ENCODE data around the gene NOSTRIN. TPM values are rescaled to one million over a fixed set of nuclear protein-coding genes. Genes with fewer than 3 reads are reported as not detected.

NOSTRIN gene
- total and polyA plus RNA-seq, 2 of the 8 experiments (the other 6 are each of a cell fraction or from before 2014, with no cell fraction given), result not detected

DNA sequence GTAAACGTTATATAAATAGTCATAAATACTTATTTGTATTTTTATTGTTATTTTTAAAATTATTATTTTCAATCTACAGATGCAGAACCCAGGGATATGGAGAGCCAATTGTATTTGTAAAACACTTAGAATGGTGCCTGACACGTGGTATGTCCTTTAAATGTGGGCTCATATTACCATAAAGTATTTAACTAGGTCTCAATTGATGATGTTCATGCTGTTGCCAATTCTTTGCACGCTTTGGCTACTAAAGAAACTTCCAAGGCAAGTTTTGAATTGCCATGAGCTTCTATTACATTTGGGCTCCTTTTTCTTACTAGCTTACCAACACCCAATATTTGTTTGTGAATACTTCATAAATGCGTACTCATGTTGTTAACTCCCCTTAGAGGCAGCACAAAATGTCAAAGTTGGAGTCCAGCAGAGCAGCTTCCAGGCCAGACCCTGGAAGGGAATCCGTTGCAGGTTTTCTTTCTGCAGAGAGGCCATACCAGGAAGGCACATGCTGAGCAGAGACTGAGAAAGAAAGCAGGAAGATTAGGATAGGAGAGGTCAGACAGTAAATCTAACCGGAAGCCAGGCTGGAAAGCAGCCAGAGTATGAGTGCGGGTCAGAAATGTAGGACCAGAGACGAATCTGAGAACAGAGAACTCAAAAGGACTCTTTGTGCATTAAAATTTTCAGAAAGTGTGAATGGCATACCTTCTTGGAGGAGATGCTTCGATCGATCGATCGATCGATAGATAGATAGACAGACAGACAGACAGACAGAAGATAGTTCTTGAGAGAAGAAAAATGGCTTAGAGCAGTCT, 4.2 kb upstream of the NOSTRIN start (continued):
- TF ChIP-seq CREB1 (IDR thresholded peaks at IDR 0.05), result peak; percentile 21; the same call in 1 of the 2 replicates
- no peak for TF ChIP-seq CHD1 (IDR thresholded peaks at IDR 0.05; ENCODE audit: low read depth, low read length)

Measured in H1 (cell line).